Gastroesophageal sphincter (tissue), 4 donors: ENCODE data around the gene STH. TPM values are rescaled to one million over a fixed set of nuclear protein-coding genes. Genes with fewer than 3 reads are reported as not detected.
"Not testable (repeated sequence)": the region's sequence is repeated elsewhere in the genome, so short reads cannot be mapped to it uniquely, and the experiment has no call there.

Experiments
- ATAC-seq: fragments of 150-250 bp; one replicate; pipeline ENCODE4 v1.9.1; 2016; ENCODE audit warnings: mild to moderate bottlenecking, moderate library complexity
- H3K27ac ChIP-seq, 4 donors: fragments of 200-600 bp; sonication (generic) in 3 of 4; 1 replicate in 3 of 4; 2 replicates in 1 of 4; pipeline ENCODE4 v1.5.1; 2016 to 2019
- H3K27me3 ChIP-seq: fragments of 200-600 bp; sonication (generic); one replicate; pipeline ENCODE4 v1.5.1; 2019
- H3K36me3 ChIP-seq, 2 donors: fragments of 200-600 bp; sonication (generic); one replicate each; pipeline ENCODE4 v1.5.1; 2019; ENCODE audit warnings: control low read depth in 1 of 2
- H3K4me1 ChIP-seq, 3 donors: fragments of 200-600 bp; sonication (generic); 1 replicate in 2 of 3; 2 replicates in 1 of 3; pipeline ENCODE4 v1.5.1; 2016 to 2019; ENCODE audit warnings: control low read depth in 2 of 3
- H3K4me3 ChIP-seq, 2 donors: fragments of 200-600 bp; sonication (generic); one replicate each; pipeline ENCODE4 v1.5.1; 2019; ENCODE audit warnings: mild to moderate bottlenecking in 1 of 2, moderate library complexity in 1 of 2
- H3K9me3 ChIP-seq, 3 donors: fragments of 200-600 bp; sonication (generic); one replicate each; pipeline ENCODE4 v1.5.1; 2017 to 2019; ENCODE audit warnings: control low read depth in 2 of 3
- CTCF ChIP-seq, 4 experiments: fragments of 200-600 bp in 2 of 4; fragments of 450-650 bp in 2 of 4; sonication (generic) in 1 of 4; IDR thresholded peaks; one replicate each; pipeline ENCODE4 v1.5.1; 2017 to 2019; ENCODE audit warnings: antibody characterized with exemption in 4 of 4, mild to moderate bottlenecking in 2 of 4, moderate library complexity in 2 of 4
- EP300 ChIP-seq: sonication (generic); formaldehyde crosslinking; IDR thresholded peaks from one replicate; pipeline ENCODE4 v1.6.1; 2017; ENCODE audit warnings: antibody characterized with exemption, mild to moderate bottlenecking
- POLR2A ChIP-seq, 2 donors: fragments of 450-650 bp; IDR thresholded peaks; one replicate each; pipeline ENCODE4 v1.6.1; 2017; ENCODE audit warnings: antibody characterized with exemption in 2 of 2, mild to moderate bottlenecking in 2 of 2, moderate library complexity in 1 of 2
- POLR2AphosphoS5 ChIP-seq: sonication (generic); formaldehyde crosslinking; IDR thresholded peaks from one replicate; pipeline ENCODE4 v1.6.1; 2017; ENCODE audit warnings: antibody characterized with exemption
- WGBS, 2 donors: methylation state at CpG; one replicate each; pipeline ENCODE4 v1.1.5; 2018; ENCODE audit warnings: low coverage in 1 of 2; 5-methylcytosine and 5-hydroxymethylcytosine counted together
- total RNA-seq, 4 donors: library from RNA; depleted of rRNA; stranded (reverse); fragments of >200 nt; gene quantifications; one replicate each; pipeline ENCODE4 v1.1.0, GENCODE V29; 2016

STH gene
- total RNA-seq, 4 donors from 2014 or later: not detected

DNA sequence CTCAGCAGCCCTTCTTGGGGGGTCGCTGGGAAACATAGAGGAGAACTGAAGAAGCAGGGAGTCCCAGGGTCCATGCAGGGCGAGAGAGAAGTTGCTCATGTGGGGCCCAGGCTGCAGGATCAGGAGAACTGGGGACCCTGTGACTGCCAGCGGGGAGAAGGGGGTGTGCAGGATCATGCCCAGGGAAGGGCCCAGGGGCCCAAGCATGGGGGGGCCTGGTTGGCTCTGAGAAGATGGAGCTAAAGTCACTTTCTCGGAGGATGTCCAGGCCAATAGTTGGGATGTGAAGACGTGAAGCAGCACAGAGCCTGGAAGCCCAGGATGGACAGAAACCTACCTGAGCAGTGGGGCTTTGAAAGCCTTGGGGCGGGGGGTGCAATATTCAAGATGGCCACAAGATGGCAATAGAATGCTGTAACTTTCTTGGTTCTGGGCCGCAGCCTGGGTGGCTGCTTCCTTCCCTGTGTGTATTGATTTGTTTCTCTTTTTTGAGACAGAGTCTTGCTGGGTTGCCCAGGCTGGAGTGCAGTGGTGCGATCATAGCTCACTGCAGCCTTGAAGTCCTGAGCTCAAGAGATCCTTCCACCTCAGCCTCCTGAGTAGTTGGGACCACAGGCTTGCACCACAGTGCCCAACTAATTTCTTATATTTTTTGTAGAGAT lies 3.4 kb downstream of the STH start:
- H3K36me3 ChIP-seq: no peaks in the 10 kb centered on the region
- whole genome bisulfite sequencing, 2 donors: 0 to 25% methylated on average over 4 to 5 of the region's 8 CpGs
- no peak overlapping the region for H3K4me3 ChIP-seq
- peak; percentile 73 for ATAC-seq
- H3K9me3 ChIP-seq: no peaks in the 10 kb centered on the region
- TF ChIP-seq EP300 (no peak), CTCF (IDR thresholded peaks at IDR 0.05) (peak in 3 of 4 experiments; percentile 95 to 99 (median 96))
- H3K27me3 ChIP-seq: no peaks in the 10 kb centered on the region
- H3K27ac ChIP-seq: no peak overlapping the region
- peaks cover 0 to 21% (median 8%) of the 10 kb centered on the region in 3 donors for H3K4me1 ChIP-seq

GRCh38 chr17:46002973-46003316 lies 3.9 kb downstream of the STH start:
- ATAC-seq: no peak
- WGBS, 2 donors: 57 to 66% methylated on average over 5 to 7 of the region's 7 CpGs
- no peak overlapping the region for H3K4me3 ChIP-seq
- H3K27ac ChIP-seq: no peak overlapping the region
- TF ChIP-seq POLR2AphosphoS5: no peak
- no peak for TF ChIP-seq EP300
- no peak for TF ChIP-seq POLR2A (IDR thresholded peaks at IDR 0.05)
- no peak for TF ChIP-seq CTCF (IDR thresholded peaks at IDR 0.05)
- peaks cover 0 to 21% (median 8%) of the 10 kb centered on the region in 3 donors for H3K4me1 ChIP-seq
- H3K36me3 ChIP-seq: no peaks in the 10 kb centered on the region
- H3K27me3 ChIP-seq: no peaks in the 10 kb centered on the region
- no peaks in the 10 kb centered on the region for H3K9me3 ChIP-seq

DNA sequence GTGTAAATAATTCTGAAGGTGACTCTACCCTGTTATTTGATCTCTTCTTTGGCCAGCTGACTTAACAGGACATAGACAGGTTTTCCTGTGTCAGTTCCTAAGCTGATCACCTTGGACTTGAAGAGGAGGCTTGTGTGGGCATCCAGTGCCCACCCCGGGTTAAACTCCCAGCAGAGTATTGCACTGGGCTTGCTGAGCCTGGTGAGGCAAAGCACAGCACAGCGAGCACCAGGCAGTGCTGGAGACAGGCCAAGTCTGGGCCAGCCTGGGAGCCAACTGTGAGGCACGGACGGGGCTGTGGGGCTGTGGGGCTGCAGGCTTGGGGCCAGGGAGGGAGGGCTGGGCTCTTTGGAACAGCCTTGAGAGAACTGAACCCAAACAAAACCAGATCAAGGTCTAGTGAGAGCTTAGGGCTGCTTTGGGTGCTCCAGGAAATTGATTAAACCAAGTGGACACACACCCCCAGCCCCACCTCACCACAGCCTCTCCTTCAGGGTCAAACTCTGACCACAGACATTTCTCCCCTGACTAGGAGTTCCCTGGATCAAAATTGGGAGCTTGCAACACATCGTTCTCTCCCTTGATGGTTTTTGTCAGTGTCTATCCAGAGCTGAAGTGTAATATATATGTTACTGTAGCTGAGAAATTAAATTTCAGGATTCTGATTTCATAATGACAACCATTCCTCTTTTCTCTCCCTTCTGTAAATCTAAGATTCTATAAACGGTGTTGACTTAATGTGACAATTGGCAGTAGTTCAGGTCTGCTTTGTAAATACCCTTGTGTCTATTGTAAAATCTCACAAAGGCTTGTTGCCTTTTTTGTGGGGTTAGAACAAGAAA lies 5.1 kb downstream of the STH start:
- H3K4me3 ChIP-seq: no peak overlapping the region
- H3K36me3 ChIP-seq: no peaks in the 10 kb centered on the region
- no peaks in the 10 kb centered on the region for H3K9me3 ChIP-seq
- H3K27ac ChIP-seq: no peak overlapping the region
- H3K27me3 ChIP-seq: no peaks in the 10 kb centered on the region
- ATAC-seq: no peak
- TF ChIP-seq EP300 (no peak), POLR2A (IDR thresholded peaks at IDR 0.05) (no peak), POLR2AphosphoS5 (no peak), CTCF (IDR thresholded peaks at IDR 0.05) (no peak)
- 28 to 50% methylated on average over 2 of the region's 6 CpGs for WGBS, 2 donors
- H3K4me1 ChIP-seq: peaks cover 0 to 21% (median 8%) of the 10 kb centered on the region in 3 donors

GRCh38 chr17:46006082-46006481 lies 7.0 kb downstream of the STH start:
- WGBS, 2 donors: 100% methylated on average over 1 of the region's 1 CpG; no CpG with 5 or more reads in 1 of the 2 donors
- H3K9me3 ChIP-seq, H3K36me3 ChIP-seq, H3K4me3 ChIP-seq, ATAC-seq, H3K27me3 ChIP-seq, H3K27ac ChIP-seq: not testable (repeated sequence)
- peaks cover 0 to 21% (median 8%) of the 10 kb centered on the region in 3 donors for H3K4me1 ChIP-seq

DNA sequence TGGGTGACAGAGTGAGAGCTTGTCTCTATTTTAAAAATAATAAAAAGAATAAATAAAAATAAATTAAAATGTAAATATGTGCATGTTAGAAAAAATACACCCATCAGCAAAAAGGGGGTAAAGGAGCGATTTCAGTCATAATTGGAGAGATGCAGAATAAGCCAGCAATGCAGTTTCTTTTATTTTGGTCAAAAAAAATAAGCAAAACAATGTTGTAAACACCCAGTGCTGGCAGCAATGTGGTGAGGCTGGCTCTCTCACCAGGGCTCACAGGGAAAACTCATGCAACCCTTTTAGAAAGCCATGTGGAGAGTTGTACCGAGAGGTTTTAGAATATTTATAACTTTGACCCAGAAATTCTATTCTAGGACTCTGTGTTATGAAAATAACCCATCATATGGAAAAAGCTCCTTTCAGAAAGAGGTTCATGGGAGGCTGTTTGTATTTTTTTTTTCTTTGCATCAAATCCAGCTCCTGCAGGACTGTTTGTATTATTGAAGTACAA lies 8.5 kb downstream of the STH start:
- Histone ChIP-seq H3K27ac (no peak overlapping the region), H3K4me1 (peaks cover 0 to 19% (median 8%) of the 10 kb centered on the region in 3 donors), H3K9me3 (no peaks in the 10 kb centered on the region), H3K4me3 (no peak overlapping the region), H3K27me3 (no peaks in the 10 kb centered on the region), H3K36me3 (no peaks in the 10 kb centered on the region)
- 58 to 70% methylated on average over 2 of the region's 2 CpGs for WGBS, 2 donors
- TF ChIP-seq EP300: no peak
- TF ChIP-seq POLR2A (IDR thresholded peaks at IDR 0.05): no peak
- no peak for TF ChIP-seq CTCF (IDR thresholded peaks at IDR 0.05)
- no peak for TF ChIP-seq POLR2AphosphoS5
- no peak for ATAC-seq
